ENCODE results near the gene TSPAN5. TPM values are rescaled to one million over a fixed set of nuclear protein-coding genes. Genes with fewer than 3 reads are reported as not detected.

TSPAN5 gene
- total RNA-seq, 2 donors from 2014 or later = 1.8 to 2.0 TPM

- Histone ChIP-seq H3K27ac (no peak overlapping the region), H3K4me1 (no peaks in the 10 kb centered on the region), H3K4me3 (no peak overlapping the region), H3K36me3 (replicated peaks in 1 of 2; ENCODE audit: insufficient read depth in 1 of 2, low read depth in 2 of 2) (no peaks in the 10 kb centered on the region), H3K9me3 (no peaks in the 10 kb centered on the region), H3K27me3 (no peaks in the 10 kb centered on the region)
- TF ChIP-seq CTCF (IDR thresholded peaks at IDR 0.05) = no peak
- no peak for TF ChIP-seq POLR2A (IDR thresholded peaks at IDR 0.05)
- ATAC-seq (no peak), DNase-seq (no peak)
- intact Hi-C loops (cut with DNase I) = no loop called here
- 58 to 61% methylated on average over 5 of the region's 5 CpGs for WGBS, 2 donors
These were observed 50.1 kb downstream of the TSPAN5 start for GRCh38 chr4:98608356-98608755.

DNA sequence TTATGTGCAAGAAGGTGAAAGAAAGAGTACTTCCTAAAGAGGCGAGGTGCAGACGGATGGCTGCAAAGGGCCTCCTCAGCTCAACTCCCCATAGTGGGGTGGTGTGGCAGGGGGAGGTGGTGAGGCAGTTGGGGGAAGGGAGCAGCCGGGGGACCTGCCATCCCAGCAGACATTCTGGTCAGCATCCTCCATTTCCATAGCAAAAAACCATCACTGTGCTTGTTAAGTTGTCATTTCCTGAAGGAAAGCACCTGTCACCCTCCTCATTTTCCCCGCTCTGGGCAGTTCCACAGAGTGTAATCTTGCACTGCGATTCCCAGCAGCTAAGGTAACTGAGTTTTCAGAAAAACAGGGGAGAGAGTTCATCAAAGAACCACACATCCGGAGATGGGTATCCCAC, 51.5 kb downstream of the TSPAN5 start:
- ATAC-seq = no peak
- 84 to 89% methylated on average over 6 of the region's 6 CpGs for WGBS, 2 donors
- H3K4me1 ChIP-seq = no peaks in the 10 kb centered on the region

DNA sequence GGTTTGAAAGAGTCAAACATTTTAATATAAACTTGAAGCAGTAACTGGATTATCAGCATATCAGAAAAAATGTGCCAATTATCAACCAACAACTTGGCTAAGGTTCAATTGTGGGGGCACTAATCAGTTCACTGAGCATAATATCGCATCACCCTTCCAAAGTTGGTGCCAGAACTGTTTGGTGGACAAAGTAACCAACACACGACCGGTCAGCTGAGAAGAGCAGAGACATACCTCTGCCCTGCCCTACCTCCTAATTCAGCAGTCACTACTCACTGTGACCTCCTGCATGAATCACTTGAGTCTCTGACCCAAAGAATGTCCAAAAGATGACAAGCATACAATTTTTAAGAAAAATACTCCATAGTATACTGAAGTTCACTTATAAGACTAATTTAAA, 53.2 kb downstream of the TSPAN5 start:
- no peak overlapping the region for H3K27ac ChIP-seq
- H3K27me3 ChIP-seq = no peaks in the 10 kb centered on the region
- TF ChIP-seq POLR2A (IDR thresholded peaks at IDR 0.05) (no peak), CTCF (IDR thresholded peaks at IDR 0.05) (no peak)
- H3K36me3 ChIP-seq (replicated peaks in 1 of 2; ENCODE audit: insufficient read depth in 1 of 2, low read depth in 2 of 2) = no peaks in the 10 kb centered on the region
- no peaks in the 10 kb centered on the region for H3K9me3 ChIP-seq
- H3K4me3 ChIP-seq = no peak overlapping the region
- intact Hi-C loops (cut with DNase I) = no loop called here
- ATAC-seq = no peak
- no peak for DNase-seq
- WGBS, 2 donors = 46% methylated on average over 3 of the region's 3 CpGs
- no peaks in the 10 kb centered on the region for H3K4me1 ChIP-seq

More for the DNA sequence above, 51.5 kb downstream of the TSPAN5 start:
- no peak overlapping the region for H3K27ac ChIP-seq
- H3K9me3 ChIP-seq = no peaks in the 10 kb centered on the region
- DNase-seq = no peak
- TF ChIP-seq POLR2A (IDR thresholded peaks at IDR 0.05) (no peak), CTCF (IDR thresholded peaks at IDR 0.05) (no peak)
- H3K4me3 ChIP-seq = no peak overlapping the region
- no peaks in the 10 kb centered on the region for H3K27me3 ChIP-seq
- no peaks in the 10 kb centered on the region for H3K36me3 ChIP-seq (replicated peaks in 1 of 2; ENCODE audit: insufficient read depth in 1 of 2, low read depth in 2 of 2)
- intact Hi-C loops (cut with DNase I) = no loop called here

DNA sequence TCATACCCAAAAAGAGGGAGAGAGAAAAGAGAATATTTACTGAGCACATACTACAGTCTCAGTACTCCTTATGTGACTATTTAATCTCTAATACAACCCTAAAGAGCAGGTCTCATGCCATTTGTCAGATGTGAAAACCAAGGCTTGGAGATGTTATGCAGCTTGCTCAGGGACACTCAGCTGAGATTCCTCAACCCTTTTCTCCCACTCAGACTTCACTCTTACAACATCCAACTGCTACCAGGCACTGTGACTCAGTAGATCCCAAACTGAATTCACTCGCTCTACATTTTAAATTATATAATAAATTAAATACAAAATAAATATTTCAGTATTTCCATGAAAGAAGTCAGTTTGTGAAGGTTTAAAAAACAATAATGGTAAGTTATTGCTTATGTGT, 53.7 kb downstream of the TSPAN5 start:
- intact Hi-C loops (cut with DNase I) = no loop called here
- no peak for DNase-seq
- H3K4me1 ChIP-seq = no peaks in the 10 kb centered on the region
- 94 to 100% methylated on average over 1 of the region's 1 CpG for WGBS, 2 donors
- TF ChIP-seq POLR2A (IDR thresholded peaks at IDR 0.05) = no peak
- TF ChIP-seq CTCF (IDR thresholded peaks at IDR 0.05) = no peak
- ATAC-seq = no peak
- H3K4me3 ChIP-seq = no peak overlapping the region
- H3K27me3 ChIP-seq = no peaks in the 10 kb centered on the region
- H3K36me3 ChIP-seq (replicated peaks in 1 of 2; ENCODE audit: insufficient read depth in 1 of 2, low read depth in 2 of 2) = no peaks in the 10 kb centered on the region
- no peaks in the 10 kb centered on the region for H3K9me3 ChIP-seq
- H3K27ac ChIP-seq = no peak overlapping the region

- H3K27me3 ChIP-seq = no peaks in the 10 kb centered on the region
- TF ChIP-seq POLR2A (IDR thresholded peaks at IDR 0.05) = no peak
- TF ChIP-seq CTCF (IDR thresholded peaks at IDR 0.05) = no peak
- no peak for DNase-seq
- 81 to 82% methylated on average over 10 of the region's 10 CpGs for WGBS, 2 donors
- H3K36me3 ChIP-seq (replicated peaks in 1 of 2; ENCODE audit: insufficient read depth in 1 of 2, low read depth in 2 of 2) = no peaks in the 10 kb centered on the region
- H3K4me3 ChIP-seq = no peak overlapping the region
- H3K27ac ChIP-seq = no peak overlapping the region
- H3K9me3 ChIP-seq = no peaks in the 10 kb centered on the region
- no peaks in the 10 kb centered on the region for H3K4me1 ChIP-seq
- ATAC-seq = no peak
- intact Hi-C loops (cut with DNase I) = no loop called here
These were observed 54.5 kb downstream of the TSPAN5 start for GRCh38 chr4:98603683-98604521.
